ENCODE data around the gene FAT3.

The FAT3 gene

DNA sequence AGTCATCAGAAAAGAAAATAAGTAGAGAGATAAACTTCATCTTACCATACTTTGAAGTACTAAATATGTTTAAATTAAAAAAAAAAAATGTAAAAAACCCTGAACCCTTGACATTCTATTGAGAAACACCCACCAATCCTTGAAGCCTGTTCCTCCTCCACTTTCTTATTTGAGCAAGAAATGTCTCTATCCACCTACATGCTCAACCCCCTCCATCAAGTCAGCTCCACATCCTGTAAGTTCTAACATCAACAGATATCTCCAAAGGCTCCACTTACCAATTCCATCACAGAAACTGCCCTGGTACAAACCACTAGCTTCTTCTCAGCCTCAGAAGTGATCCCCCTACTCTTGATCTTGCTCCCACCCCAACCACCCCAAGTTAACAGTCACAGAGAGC lies 32.5 kb upstream of the FAT3 start:
- no peak for TF ChIP-seq NFRKB (IDR thresholded peaks at IDR 0.05)
- TF ChIP-seq ARNT (IDR thresholded peaks at IDR 0.05): no peak
- TF ChIP-seq SP1 (IDR thresholded peaks at IDR 0.05): no peak
- no peak for TF ChIP-seq TARDBP (IDR thresholded peaks at IDR 0.05)
- no peak for TF ChIP-seq ELF4 (IDR thresholded peaks at IDR 0.05)
- TF ChIP-seq ZNF384 (IDR thresholded peaks at IDR 0.05): no peak
- no peak for TF ChIP-seq LEF1 (IDR thresholded peaks at IDR 0.05; ENCODE audit: borderline replicate concordance)
- no peak for TF ChIP-seq FOXA1 (IDR thresholded peaks at IDR 0.05)
- no peak for TF ChIP-seq L3MBTL2 (conservative IDR thresholded peaks at IDR 0.05)
- TF ChIP-seq HDGF (IDR thresholded peaks at IDR 0.05; ENCODE audit: borderline replicate concordance): no peak
- TF ChIP-seq BHLHE40 (IDR thresholded peaks at IDR 0.05; ENCODE audit: borderline replicate concordance): no peak
- TF ChIP-seq SUZ12 (IDR thresholded peaks at IDR 0.05): no peak
- no peak for TF ChIP-seq CTBP1 (IDR thresholded peaks at IDR 0.05; ENCODE audit: borderline replicate concordance)
- no peak for TF ChIP-seq PKNOX1 (IDR thresholded peaks at IDR 0.05)
- TF ChIP-seq FOXK2 (IDR thresholded peaks at IDR 0.05): no peak
- TF ChIP-seq FOXM1 (IDR thresholded peaks at IDR 0.05; ENCODE audit: borderline replicate concordance): no peak
- POLR2A ChIA-PET: no interaction called here

DNA sequence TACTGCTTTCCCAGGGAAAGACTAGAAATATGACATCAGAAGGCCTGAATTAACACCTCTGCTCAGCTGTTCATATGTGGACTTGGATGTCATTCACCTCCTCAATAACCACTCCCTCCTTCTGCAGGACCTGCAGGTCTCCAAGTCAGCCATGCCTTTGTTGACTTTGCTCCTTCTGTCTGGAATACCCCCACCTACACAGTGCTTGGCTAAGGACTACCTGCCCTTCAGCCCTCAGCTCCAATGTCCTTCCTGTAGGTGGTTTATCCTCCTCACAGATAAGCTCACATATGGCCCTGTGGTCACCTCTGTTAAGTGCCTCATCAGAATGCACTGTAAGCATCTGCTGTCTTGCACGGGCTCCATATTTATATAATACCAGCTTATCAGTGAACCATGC lies 26.4 kb upstream of the FAT3 start:
- no peak for DNase-seq (ENCODE audit: extremely low spot score)
- CTCF ChIA-PET: no interaction called here
- TF ChIP-seq FOXM1 (IDR thresholded peaks at IDR 0.05; ENCODE audit: borderline replicate concordance): no peak
- no peak for TF ChIP-seq BHLHE40 (IDR thresholded peaks at IDR 0.05; ENCODE audit: borderline replicate concordance)
- no peak for TF ChIP-seq PKNOX1 (IDR thresholded peaks at IDR 0.05)
- TF ChIP-seq SUZ12 (IDR thresholded peaks at IDR 0.05): no peak
- TF ChIP-seq LEF1 (IDR thresholded peaks at IDR 0.05; ENCODE audit: borderline replicate concordance): no peak
- TF ChIP-seq ELF4 (IDR thresholded peaks at IDR 0.05): no peak
- no peak for TF ChIP-seq L3MBTL2 (conservative IDR thresholded peaks at IDR 0.05)
- TF ChIP-seq FOXK2 (IDR thresholded peaks at IDR 0.05): no peak
- no peak for TF ChIP-seq ARNT (IDR thresholded peaks at IDR 0.05)
- no peak for TF ChIP-seq ZNF384 (IDR thresholded peaks at IDR 0.05)
- TF ChIP-seq FOXA1 (IDR thresholded peaks at IDR 0.05): no peak
- no peak for TF ChIP-seq SP1 (IDR thresholded peaks at IDR 0.05)
- no peak for TF ChIP-seq NFRKB (IDR thresholded peaks at IDR 0.05)
- no peak for TF ChIP-seq HDGF (IDR thresholded peaks at IDR 0.05; ENCODE audit: borderline replicate concordance)
- no peak for TF ChIP-seq TARDBP (IDR thresholded peaks at IDR 0.05)
- no peak for TF ChIP-seq CTBP1 (IDR thresholded peaks at IDR 0.05; ENCODE audit: borderline replicate concordance)
- POLR2A ChIA-PET: no interaction called here

More for the DNA sequence above, 32.5 kb upstream of the FAT3 start:
- CTCF ChIA-PET: no interaction called here
- no peak for DNase-seq (ENCODE audit: extremely low spot score)

GRCh38 chr11:92199991-92200390 lies 24.6 kb upstream of the FAT3 start:
- POLR2A ChIA-PET: no interaction called here
- TF ChIP-seq L3MBTL2 (conservative IDR thresholded peaks at IDR 0.05): no peak
- no peak for TF ChIP-seq FOXM1 (IDR thresholded peaks at IDR 0.05; ENCODE audit: borderline replicate concordance)
- TF ChIP-seq BHLHE40 (IDR thresholded peaks at IDR 0.05; ENCODE audit: borderline replicate concordance): no peak
- TF ChIP-seq PKNOX1 (IDR thresholded peaks at IDR 0.05): no peak
- TF ChIP-seq FOXA1 (IDR thresholded peaks at IDR 0.05): no peak
- no peak for TF ChIP-seq ZNF384 (IDR thresholded peaks at IDR 0.05)
- TF ChIP-seq HDGF (IDR thresholded peaks at IDR 0.05; ENCODE audit: borderline replicate concordance): no peak
- no peak for TF ChIP-seq SP1 (IDR thresholded peaks at IDR 0.05)
- no peak for TF ChIP-seq LEF1 (IDR thresholded peaks at IDR 0.05; ENCODE audit: borderline replicate concordance)
- TF ChIP-seq NFRKB (IDR thresholded peaks at IDR 0.05): no peak
- no peak for TF ChIP-seq ELF4 (IDR thresholded peaks at IDR 0.05)
- TF ChIP-seq SUZ12 (IDR thresholded peaks at IDR 0.05): no peak
- no peak for TF ChIP-seq CTBP1 (IDR thresholded peaks at IDR 0.05; ENCODE audit: borderline replicate concordance)
- no peak for TF ChIP-seq FOXK2 (IDR thresholded peaks at IDR 0.05)
- no peak for TF ChIP-seq ARNT (IDR thresholded peaks at IDR 0.05)
- TF ChIP-seq TARDBP (IDR thresholded peaks at IDR 0.05): no peak
- no peak for DNase-seq (ENCODE audit: extremely low spot score)
- CTCF ChIA-PET: no interaction called here

- DNase-seq (ENCODE audit: extremely low spot score): no peak
- CTCF ChIA-PET: interaction anchor here (0.7 kb wide), 1 partner anchor 656 kb away, joined by 3 read pairs; no protein-coding TSS in a partner anchor
- TF ChIP-seq FOXM1 (IDR thresholded peaks at IDR 0.05; ENCODE audit: borderline replicate concordance) (no peak), TARDBP (IDR thresholded peaks at IDR 0.05) (no peak), SUZ12 (IDR thresholded peaks at IDR 0.05) (no peak), FOXA1 (IDR thresholded peaks at IDR 0.05) (no peak), BHLHE40 (IDR thresholded peaks at IDR 0.05; ENCODE audit: borderline replicate concordance) (no peak), ELF4 (IDR thresholded peaks at IDR 0.05) (no peak), ARNT (IDR thresholded peaks at IDR 0.05) (no peak), ZNF384 (IDR thresholded peaks at IDR 0.05) (no peak), FOXK2 (IDR thresholded peaks at IDR 0.05) (no peak), L3MBTL2 (conservative IDR thresholded peaks at IDR 0.05) (no peak), NFRKB (IDR thresholded peaks at IDR 0.05) (no peak), PKNOX1 (IDR thresholded peaks at IDR 0.05) (no peak), CTBP1 (IDR thresholded peaks at IDR 0.05; ENCODE audit: borderline replicate concordance) (no peak), SP1 (IDR thresholded peaks at IDR 0.05) (no peak), LEF1 (IDR thresholded peaks at IDR 0.05; ENCODE audit: borderline replicate concordance) (no peak)
- POLR2A ChIA-PET: no interaction called here
Observed at GRCh38 chr11:92204731-92205130, 19.9 kb upstream of the FAT3 start.

GRCh38 chr11:92206441-92206840 lies 18.2 kb upstream of the FAT3 start:
- no peak for DNase-seq (ENCODE audit: extremely low spot score)
- CTCF ChIA-PET: no interaction called here
- POLR2A ChIA-PET: no interaction called here
- no peak for TF ChIP-seq PKNOX1 (IDR thresholded peaks at IDR 0.05)
- no peak for TF ChIP-seq SP1 (IDR thresholded peaks at IDR 0.05)
- no peak for TF ChIP-seq FOXA1 (IDR thresholded peaks at IDR 0.05)
- no peak for TF ChIP-seq L3MBTL2 (conservative IDR thresholded peaks at IDR 0.05)
- no peak for TF ChIP-seq TARDBP (IDR thresholded peaks at IDR 0.05)
- TF ChIP-seq ELF4 (IDR thresholded peaks at IDR 0.05): no peak
